Brain microvascular endothelial cell (primary cell): ENCODE results near the gene AMZ1.
A peak's percentile ranks its signal among the peaks of the same experiment; 100 is the strongest.
"Not testable (repeated sequence)": the region's sequence is repeated elsewhere in the genome, so short reads cannot be mapped to it uniquely, and the experiment has no call there.

ENCODE experiments used
- DNase-seq: peaks from one replicate; pipeline ENCODE4 v3.0.0-alpha.2; 2020
- H3K27ac ChIP-seq: fragments of 250-450 bp; sonication (Bioruptor Pico); 2 replicates; pipeline ENCODE4 v1.5.1; 2020; ENCODE audit warnings: mild to moderate bottlenecking, moderate library complexity
- H3K27me3 ChIP-seq: fragments of 250-450 bp; sonication (Bioruptor Pico); replicated peaks from 2 replicates; pipeline ENCODE4 v1.5.1; 2020; ENCODE audit warnings: mild to moderate bottlenecking
- H3K36me3 ChIP-seq: fragments of 250-450 bp; sonication (Bioruptor Pico); replicated peaks from 2 replicates; pipeline ENCODE4 v1.5.1; 2020; ENCODE audit warnings: mild to moderate bottlenecking
- H3K4me3 ChIP-seq: 2 replicates; pipeline ENCODE4 v1.5.1; 2011; ENCODE audit warnings: low read depth, mild to moderate bottlenecking, control low read depth, low read length, moderate library complexity
- CTCF ChIP-seq: IDR thresholded peaks from 2 replicates; pipeline ENCODE4 v1.5.1; 2011; ENCODE audit warnings: low read depth, mild to moderate bottlenecking, moderate library complexity, low read length, control low read depth, inconsistent platforms; ENCODE audit errors: missing control alignments
- in situ Hi-C: cut with HindIII; loops from 2 replicates; pipeline ENCODE4 v1.10.0; 2017; ENCODE audit warnings: low sequenced_read_pairs, low pct_ligation_motif_present

The AMZ1 gene

GRCh38 chr7:2668401-2668800 is 19.6 kb upstream of the AMZ1 start:
- Histone ChIP-seq H3K4me3 (no peak overlapping the region), H3K27me3 (no peaks in the 10 kb centered on the region), H3K27ac (no peak overlapping the region), H3K36me3 (no peaks in the 10 kb centered on the region)
- in situ Hi-C loops, result no loop called here
- no peak for DNase-seq
- no peak for TF ChIP-seq CTCF

GRCh38 chr7:2670171-2670570 is 17.8 kb upstream of the AMZ1 start:
- in situ Hi-C loops, result no loop called here
- no peaks in the 10 kb centered on the region for H3K36me3 ChIP-seq
- DNase-seq, result no peak
- H3K27me3 ChIP-seq, result no peaks in the 10 kb centered on the region
- no peak for TF ChIP-seq CTCF
- no peak overlapping the region for H3K4me3 ChIP-seq
- no peak overlapping the region for H3K27ac ChIP-seq

GRCh38 chr7:2670720-2671391 is 17.1 kb upstream of the AMZ1 start:
- TF ChIP-seq CTCF, result peak; percentile 95
- no peaks in the 10 kb centered on the region for H3K36me3 ChIP-seq
- in situ Hi-C loops, result no loop called here
- no peak overlapping the region for H3K4me3 ChIP-seq
- no peaks in the 10 kb centered on the region for H3K27me3 ChIP-seq
- H3K27ac ChIP-seq, result no peak overlapping the region
- peak; percentile 32 for DNase-seq

- H3K4me3 ChIP-seq, H3K36me3 ChIP-seq, DNase-seq, in situ Hi-C loops, H3K27ac ChIP-seq, H3K27me3 ChIP-seq: not testable (repeated sequence)
These were observed 14.8 kb upstream of the AMZ1 start for GRCh38 chr7:2673214-2673613.

GRCh38 chr7:2673934-2674333 is 14.1 kb upstream of the AMZ1 start:
- H3K36me3 ChIP-seq, result no peaks in the 10 kb centered on the region
- no peak overlapping the region for H3K4me3 ChIP-seq
- in situ Hi-C loops, result no loop called here
- no peak overlapping the region for H3K27ac ChIP-seq
- TF ChIP-seq CTCF, result no peak
- DNase-seq, result no peak
- H3K27me3 ChIP-seq, result no peaks in the 10 kb centered on the region

GRCh38 chr7:2675256-2675764 is 12.7 kb upstream of the AMZ1 start:
- Histone ChIP-seq H3K27me3 (no peaks in the 10 kb centered on the region), H3K27ac (no peak overlapping the region), H3K36me3 (no peaks in the 10 kb centered on the region), H3K4me3 (no peak overlapping the region)
- in situ Hi-C loops, result no loop called here
- no peak for TF ChIP-seq CTCF
- no peak for DNase-seq

GRCh38 chr7:2676576-2676975 is 11.4 kb upstream of the AMZ1 start:
- H3K27ac ChIP-seq, H3K4me3 ChIP-seq, H3K36me3 ChIP-seq, H3K27me3 ChIP-seq, in situ Hi-C loops, DNase-seq: not testable (repeated sequence)

- H3K27me3 ChIP-seq, in situ Hi-C loops: not testable (repeated sequence)
These were observed 9.5 kb upstream of the AMZ1 start for GRCh38 chr7:2678454-2678853.

GRCh38 chr7:2679135-2680127 is 8.6 kb upstream of the AMZ1 start:
- DNase-seq, H3K36me3 ChIP-seq, H3K27ac ChIP-seq, H3K27me3 ChIP-seq, in situ Hi-C loops, H3K4me3 ChIP-seq: not testable (repeated sequence)

More at GRCh38 chr7:2678454-2678853, 9.5 kb upstream of the AMZ1 start:
- H3K4me3 ChIP-seq, H3K27ac ChIP-seq, DNase-seq, H3K36me3 ChIP-seq: not testable (repeated sequence)
